ENCODE measurements around the gene HOXB5. TPM values are rescaled to one million over a fixed set of nuclear protein-coding genes. Genes with fewer than 3 reads are reported as not detected.

HOXB5 gene
- total and polyA plus RNA-seq, 8 donors, result 0.43 to 50.4 (median 2.4) TPM; not detected in 1

GRCh38 chr17:48600244-48601098 lies 6.9 kb upstream of the HOXB5 start:
- WGBS, 5 donors, result 33 to 63% (median 44%) methylated on average over 14 to 17 of the region's 17 CpGs
- Histone ChIP-seq H3K9me3 (no peaks in the 10 kb centered on the region), H3K36me3 (no peaks in the 10 kb centered on the region), H3K27me3 (peaks cover 0 to 100% (median 99%) of the 10 kb centered on the region in 3 donors), H3K4me3 (no peak overlapping the region), H3K27ac (peak overlapping the region in 2 of 5 donors; percentile 81 to 95), H3K4me1 (peaks cover 0 to 75% (median 53%) of the 10 kb centered on the region in 4 donors)
- intact Hi-C loops (cut with DNase I; ENCODE audit: low total_unique reads), result no loop called here
- no peak for DNase-seq
- TF ChIP-seq EP300 (IDR thresholded peaks at IDR 0.05) (no peak), POLR2AphosphoS5 (IDR thresholded peaks at IDR 0.05) (no peak), CTCF (IDR thresholded peaks at IDR 0.05) (no peak), POLR2A (IDR thresholded peaks at IDR 0.05) (no peak)

GRCh38 chr17:48599354-48599753 lies 5.8 kb upstream of the HOXB5 start:
- no peak for DNase-seq
- Histone ChIP-seq H3K4me1 (peaks cover 6 to 86% (median 64%) of the 10 kb centered on the region in 4 donors), H3K4me3 (no peak overlapping the region), H3K9me3 (no peaks in the 10 kb centered on the region), H3K27me3 (peaks cover 0 to 100% (median 99%) of the 10 kb centered on the region in 3 donors), H3K27ac (peak overlapping the region in 3 of 5 donors; percentile 14 to 95 (median 93)), H3K36me3 (no peaks in the 10 kb centered on the region)
- 37 to 65% (median 51%) methylated on average over 5 of the region's 5 CpGs for WGBS, 5 donors
- intact Hi-C loops (cut with DNase I; ENCODE audit: low total_unique reads), result no loop called here
- TF ChIP-seq POLR2A (IDR thresholded peaks at IDR 0.05), result no peak
- no peak for TF ChIP-seq CTCF (IDR thresholded peaks at IDR 0.05)
- TF ChIP-seq POLR2AphosphoS5 (IDR thresholded peaks at IDR 0.05), result no peak
- no peak for TF ChIP-seq EP300 (IDR thresholded peaks at IDR 0.05)

GRCh38 chr17:48598736-48599135 lies 5.2 kb upstream of the HOXB5 start:
- Histone ChIP-seq H3K27ac (peak overlapping the region in 4 of 5 donors; percentile 6 to 95 (median 92)), H3K27me3 (peaks cover 0 to 100% (median 99%) of the 10 kb centered on the region in 3 donors)
- 23 to 50% (median 31%) methylated on average over 7 of the region's 7 CpGs for WGBS, 5 donors

More at GRCh38 chr17:48598736-48599135, 5.2 kb upstream of the HOXB5 start:
- Histone ChIP-seq H3K4me3 (peak overlapping the region in 2 of 4 donors; percentile 55 to 58), H3K4me1 (peaks cover 8 to 93% (median 69%) of the 10 kb centered on the region in 4 donors), H3K9me3 (no peaks in the 10 kb centered on the region), H3K36me3 (no peaks in the 10 kb centered on the region)
- TF ChIP-seq EP300 (IDR thresholded peaks at IDR 0.05), result no peak
- TF ChIP-seq POLR2AphosphoS5 (IDR thresholded peaks at IDR 0.05), result no peak
- TF ChIP-seq POLR2A (IDR thresholded peaks at IDR 0.05), result no peak
- TF ChIP-seq CTCF (IDR thresholded peaks at IDR 0.05), result no peak
- intact Hi-C loops (cut with DNase I; ENCODE audit: low total_unique reads), result no loop called here
- no peak for DNase-seq

Data from stomach (tissue), 9 donors.